HCT116 (cell line): ENCODE results near the gene SLC25A13. TPM values are rescaled to one million over a fixed set of nuclear protein-coding genes. Genes with fewer than 3 reads are reported as not detected.

ENCODE experiments used
- ATAC-seq: fragments of 200-7000 bp; cut with Tn5 transposase; 2 replicates; pipeline ENCODE4 v1.9.1; 2020; ENCODE audit warnings: mild to moderate bottlenecking, moderate library complexity
- BruUV-seq: library from RNA; stranded (reverse); fragments of 400-500 nt; replicated peaks from 2 replicates; lab custom pipeline; 2021; lab: Mats Ljungman, UMichigan
- CTCF ChIA-PET: fragments of 300-600 bp; sonication (Branson Sonifier 250); formaldehyde crosslinking; loops from one replicate; lab custom pipeline; 2021; ENCODE audit warnings: antibody characterized with exemption; lab: Charles Lee
- POLR2A ChIA-PET: fragments of 300-600, 350-600 bp; sonication (Branson Sonifier 250); formaldehyde crosslinking; loops from one replicate; lab custom pipeline; 2021; ENCODE audit warnings: antibody characterized with exemption; lab: Charles Lee
- RAD21 ChIA-PET, 2 experiments: fragments of 300-600 bp; sonication (Branson Sonifier 250); formaldehyde crosslinking; loops; one replicate each; lab custom pipeline; 2023; ENCODE audit warnings: low total read pairs in 2 of 2; ENCODE audit not compliant: uncharacterized antibody in 2 of 2, unreplicated experiment in 2 of 2, low non-redundant PET in 1 of 2; lab: Charles Lee
- DNase-seq: peaks from one replicate; pipeline ENCODE4 v3.0.0-alpha.2; 2010; ENCODE audit warnings: low read depth, low spot score
- H2AFZ ChIP-seq: fragments of 200-600 bp; shearing (Covaris generic), sonication (generic); 2 replicates; pipeline ENCODE4 v1.6.1; 2017; ENCODE audit warnings: low read depth, mixed run types, mixed read lengths, antibody characterized with exemption, low read length; ENCODE audit not compliant: poor library complexity, severe bottlenecking
- H3K27ac ChIP-seq: 2 replicates; pipeline ENCODE4 v1.5.1; 2012; ENCODE audit warnings: low read depth, low read length
- H3K27me3 ChIP-seq: fragments of 200-600 bp; sonication (generic); 2 replicates; pipeline ENCODE4 v1.6.1; 2016; ENCODE audit warnings: mixed run types, low read length, mixed read lengths; ENCODE audit not compliant: insufficient read depth
- H3K36me3 ChIP-seq, 2 experiments: fragments of 200-500 bp in 1 of 2; fragments of 200-600 bp in 1 of 2; sonication (Bioruptor generic) in 1 of 2; sonication (generic) in 1 of 2; 2 replicates each; pipeline versions ENCODE4 v1.5.1 to v1.6.1; 2014 to 2016; ENCODE audit warnings: low read length in 2 of 2, inconsistent platforms in 1 of 2, mixed read lengths in 1 of 2, mixed run types in 1 of 2; ENCODE audit not compliant: insufficient read depth in 2 of 2, control insufficient read depth in 1 of 2
- H3K4me1 ChIP-seq, 2 experiments: fragments of 200-600 bp in 1 of 2; sonication (generic) in 1 of 2; 2 replicates each; pipeline versions ENCODE4 v1.5.1 to v1.6.1; 2012 to 2017; ENCODE audit warnings: low read length in 2 of 2, inconsistent platforms in 1 of 2, mild to moderate bottlenecking in 1 of 2, mixed read lengths in 1 of 2, mixed run types in 1 of 2, moderate library complexity in 1 of 2; ENCODE audit not compliant: insufficient read depth in 2 of 2, control insufficient read depth in 1 of 2
- H3K4me2 ChIP-seq: fragments of 200-600 bp; sonication (generic); 2 replicates; pipeline ENCODE4 v1.6.1; 2017; ENCODE audit warnings: mixed run types, low read length, mixed read lengths
- H3K4me3 ChIP-seq, 2 experiments: fragments of 200-600 bp in 1 of 2; sonication (generic) in 1 of 2; replicated peaks in 1 of 2; 2 replicates each; pipeline ENCODE4 v1.5.1; 2011 to 2016; ENCODE audit warnings: low read length in 2 of 2, control low read depth in 1 of 2, low read depth in 1 of 2, mild to moderate bottlenecking in 1 of 2, mixed read lengths in 1 of 2, mixed run types in 1 of 2
- H3K79me2 ChIP-seq: fragments of 200-600 bp; sonication (generic); 2 replicates; pipeline ENCODE4 v1.6.1; 2017; ENCODE audit warnings: mild to moderate bottlenecking, mixed run types, low read length, moderate library complexity, mixed read lengths; ENCODE audit not compliant: insufficient read depth
- H3K9ac ChIP-seq: fragments of 200-600 bp; sonication (generic); 2 replicates; pipeline ENCODE4 v1.6.1; 2016; ENCODE audit warnings: low read length, mixed read lengths
- H3K9me2 ChIP-seq: fragments of 200-600 bp; sonication (generic), shearing (Covaris generic); 2 replicates; pipeline ENCODE4 v1.6.1; 2017; ENCODE audit warnings: mixed run types, mild to moderate bottlenecking, moderate library complexity; ENCODE audit not compliant: insufficient read depth
- H3K9me3 ChIP-seq, 2 experiments: fragments of 200-500 bp in 1 of 2; fragments of 200-600 bp in 1 of 2; sonication (Bioruptor generic) in 1 of 2; sonication (generic) in 1 of 2; 2 replicates each; pipeline ENCODE4 v1.6.1; 2014 to 2017; ENCODE audit warnings: low read length in 2 of 2, mixed read lengths in 2 of 2, inconsistent platforms in 1 of 2, low read depth in 1 of 2, mild to moderate bottlenecking in 1 of 2, mixed run types in 1 of 2, moderate library complexity in 1 of 2; ENCODE audit not compliant: control insufficient read depth in 1 of 2, insufficient read depth in 1 of 2
- H4K20me1 ChIP-seq: fragments of 200-600 bp; sonication (generic), shearing (Covaris generic); 2 replicates; pipeline ENCODE4 v1.6.1; 2017; ENCODE audit warnings: mixed run types, mild to moderate bottlenecking, moderate library complexity; ENCODE audit not compliant: insufficient read depth
- CTCF ChIP-seq, 3 experiments: fragments of 200-600 bp in 1 of 3; sonication (generic) in 1 of 3; IDR thresholded peaks in 2 of 3; conservative IDR thresholded peaks in 1 of 3; 2 replicates each; pipeline ENCODE4 v1.5.1; 2012 to 2017; ENCODE audit warnings: low read depth in 2 of 3, low read length in 2 of 3, antibody characterized with exemption in 1 of 3, borderline replicate concordance in 1 of 3, control low read depth in 1 of 3, mild to moderate bottlenecking in 1 of 3, mixed read lengths in 1 of 3, mixed run types in 1 of 3, moderate library complexity in 1 of 3; ENCODE audit not compliant: insufficient read depth in 1 of 3
- EGR1 ChIP-seq: IDR thresholded peaks from 2 replicates; pipeline ENCODE4 v1.6.1; 2012; ENCODE audit warnings: low read depth
- EZH2phosphoT487 ChIP-seq: fragments of 200-600 bp; IDR thresholded peaks from 2 replicates; pipeline ENCODE4 v1.6.1; 2018; ENCODE audit warnings: antibody characterized with exemption, borderline replicate concordance
- JUND ChIP-seq: IDR thresholded peaks from 2 replicates; pipeline ENCODE4 v1.6.1; 2012
- POLR2A ChIP-seq: IDR thresholded peaks from 2 replicates; pipeline ENCODE4 v1.7.0; 2011; ENCODE audit warnings: borderline replicate concordance; ENCODE audit not compliant: insufficient read depth, insufficient read length; ENCODE audit errors: extremely low read depth
- SIN3A ChIP-seq: IDR thresholded peaks from 2 replicates; pipeline ENCODE4 v1.6.1; 2012; ENCODE audit warnings: low read depth
- SP1 ChIP-seq: IDR thresholded peaks from 2 replicates; pipeline ENCODE4 v1.6.1; 2012; ENCODE audit warnings: low read depth
- YY1 ChIP-seq: IDR thresholded peaks from 2 replicates; pipeline ENCODE4 v1.6.1; 2011; ENCODE audit warnings: low read length, low read depth, moderate library complexity, mild to moderate bottlenecking; ENCODE audit not compliant: insufficient replicate concordance; ENCODE audit errors: extremely low read depth
- ZBTB33 ChIP-seq: IDR thresholded peaks from 2 replicates; pipeline ENCODE4 v1.6.1; 2011; ENCODE audit warnings: mild to moderate bottlenecking, low read length, moderate library complexity; ENCODE audit not compliant: insufficient replicate concordance; ENCODE audit errors: extremely low read depth
- ZNF274 ChIP-seq: fragments of 200-500 bp; sonication (Bioruptor generic); IDR thresholded peaks from 2 replicates; pipeline ENCODE4 v1.6.1; 2014; ENCODE audit warnings: mild to moderate bottlenecking, low read depth, low read length, inconsistent platforms
- intact Hi-C: fragments of 100-400 bp; cut with micrococcal nuclease; formaldehyde crosslinking; loops from 2 replicates; pipeline ENCODE4 v1.10.0; 2022
- total RNA-seq: library from RNA; stranded (reverse); gene quantifications from one replicate; pipeline ENCODE4 v1.2.1, GENCODE V29; 2021; ENCODE audit not compliant: unreplicated experiment
- TF ChIP-seq, protein P1 (sequence below): IDR thresholded peaks from 2 replicates; pipeline ENCODE4 v1.6.1; 2012; ENCODE audit warnings: low read depth

The SLC25A13 gene
- total RNA-seq, 1 experiment from 2014 or later = 19.3 TPM

DNA sequence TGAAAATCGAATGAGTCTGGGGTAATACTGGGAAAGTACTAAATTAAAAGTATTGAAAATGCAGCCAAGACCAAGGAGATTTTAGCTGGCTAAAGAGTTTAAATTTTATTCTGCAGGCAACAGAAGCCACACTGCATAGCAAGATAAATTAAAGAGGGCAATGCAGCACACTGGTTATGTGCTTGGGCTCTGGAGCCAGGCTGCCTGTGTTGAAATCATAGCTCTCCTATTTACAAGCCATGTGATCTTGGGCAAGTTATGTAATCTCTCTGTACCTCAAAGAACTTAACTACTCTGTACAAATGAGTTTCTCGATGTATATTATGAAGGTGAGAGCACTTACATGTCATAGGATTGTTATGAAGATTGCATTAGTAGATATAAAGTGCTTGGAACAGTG is 9.9 kb downstream of the SLC25A13 start:
- intact Hi-C loops = no loop called here
- no peak overlapping the region for H3K4me3 ChIP-seq
- no peaks in the 10 kb centered on the region for H3K9me3 ChIP-seq
- H3K79me2 ChIP-seq = peaks cover 88% of the 10 kb centered on the region
- no peaks in the 10 kb centered on the region for H3K36me3 ChIP-seq
- no peak for ATAC-seq
- no TSS peak for BruUV-seq
- RAD21 ChIA-PET = no interaction called here
- TF ChIP-seq EZH2phosphoT487 (no peak), POLR2A (no peak), CTCF (IDR thresholded peaks at IDR 0.05 in 2 of 3, conservative IDR thresholded peaks at IDR 0.05 in 1 of 3; ENCODE audit: borderline replicate concordance in 1 of 3, insufficient read depth in 1 of 3, low read depth in 2 of 3, low read length in 2 of 3) (no peak), SIN3A (no peak), YY1 (no peak), ZBTB33 (no peak), EGR1 (no peak), ZNF274 (no peak), JUND (no peak), SP1 (no peak)
- TF ChIP-seq, protein P1, sequence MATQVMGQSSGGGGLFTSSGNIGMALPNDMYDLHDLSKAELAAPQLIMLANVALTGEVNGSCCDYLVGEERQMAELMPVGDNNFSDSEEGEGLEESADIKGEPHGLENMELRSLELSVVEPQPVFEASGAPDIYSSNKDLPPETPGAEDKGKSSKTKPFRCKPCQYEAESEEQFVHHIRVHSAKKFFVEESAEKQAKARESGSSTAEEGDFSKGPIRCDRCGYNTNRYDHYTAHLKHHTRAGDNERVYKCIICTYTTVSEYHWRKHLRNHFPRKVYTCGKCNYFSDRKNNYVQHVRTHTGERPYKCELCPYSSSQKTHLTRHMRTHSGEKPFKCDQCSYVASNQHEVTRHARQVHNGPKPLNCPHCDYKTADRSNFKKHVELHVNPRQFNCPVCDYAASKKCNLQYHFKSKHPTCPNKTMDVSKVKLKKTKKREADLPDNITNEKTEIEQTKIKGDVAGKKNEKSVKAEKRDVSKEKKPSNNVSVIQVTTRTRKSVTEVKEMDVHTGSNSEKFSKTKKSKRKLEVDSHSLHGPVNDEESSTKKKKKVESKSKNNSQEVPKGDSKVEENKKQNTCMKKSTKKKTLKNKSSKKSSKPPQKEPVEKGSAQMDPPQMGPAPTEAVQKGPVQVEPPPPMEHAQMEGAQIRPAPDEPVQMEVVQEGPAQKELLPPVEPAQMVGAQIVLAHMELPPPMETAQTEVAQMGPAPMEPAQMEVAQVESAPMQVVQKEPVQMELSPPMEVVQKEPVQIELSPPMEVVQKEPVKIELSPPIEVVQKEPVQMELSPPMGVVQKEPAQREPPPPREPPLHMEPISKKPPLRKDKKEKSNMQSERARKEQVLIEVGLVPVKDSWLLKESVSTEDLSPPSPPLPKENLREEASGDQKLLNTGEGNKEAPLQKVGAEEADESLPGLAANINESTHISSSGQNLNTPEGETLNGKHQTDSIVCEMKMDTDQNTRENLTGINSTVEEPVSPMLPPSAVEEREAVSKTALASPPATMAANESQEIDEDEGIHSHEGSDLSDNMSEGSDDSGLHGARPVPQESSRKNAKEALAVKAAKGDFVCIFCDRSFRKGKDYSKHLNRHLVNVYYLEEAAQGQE = no peak
- H4K20me1 ChIP-seq = peaks cover 9% of the 10 kb centered on the region; the same call in 1 of the 2 replicates
- peaks cover 0 to 6% of the 10 kb centered on the region in 2 experiments; a peak in 2 of 4 replicates for H3K4me1 ChIP-seq
- H3K27ac ChIP-seq = no peak overlapping the region
- no peak overlapping the region for H2AFZ ChIP-seq
- H3K27me3 ChIP-seq = no peaks in the 10 kb centered on the region
- H3K9ac ChIP-seq = no peak overlapping the region
- DNase-seq = no peak
- no peak overlapping the region for H3K4me2 ChIP-seq
- no peaks in the 10 kb centered on the region for H3K9me2 ChIP-seq
- CTCF ChIA-PET = no interaction called here
- POLR2A ChIA-PET = no interaction called here
